Cardiac muscle cell (in vitro differentiated cells and primary cell): ENCODE data around the gene MICB. TPM values are rescaled to one million over a fixed set of nuclear protein-coding genes. Genes with fewer than 3 reads are reported as not detected.
"Not testable (repeated sequence)": the region's sequence is repeated elsewhere in the genome, so short reads cannot be mapped to it uniquely, and the experiment has no call there.

Experiments used
- DNase-seq, 2 donors: peaks; one replicate each; pipeline versions ENCODE4 v3.0.0 to v3.0.0-alpha.2; 2010 to 2017; ENCODE audit warnings: low read depth in 1 of 2, low spot score in 1 of 2
- H3K27ac ChIP-seq: fragments of 200-600 bp; sonication (generic); 2 replicates; pipeline ENCODE4 v1.5.1; 2016
- H3K27me3 ChIP-seq: fragments of 200-600 bp; sonication (generic); 2 replicates; pipeline ENCODE4 v1.6.0; 2016; ENCODE audit warnings: control low read depth
- H3K36me3 ChIP-seq: fragments of 200-600 bp; sonication (generic); 2 replicates; pipeline ENCODE4 v1.5.1; 2016; ENCODE audit warnings: control low read depth
- H3K4me1 ChIP-seq: fragments of 200-600 bp; sonication (generic); 2 replicates; pipeline ENCODE4 v1.8.1; 2017; ENCODE audit warnings: low read depth, mild to moderate bottlenecking, mixed run types
- H3K4me3 ChIP-seq: fragments of 200-600 bp; sonication (generic); 2 replicates; pipeline ENCODE4 v1.5.1; 2016; ENCODE audit warnings: mild to moderate bottlenecking
- H3K9me3 ChIP-seq: fragments of 200-600 bp; sonication (generic); 2 replicates; pipeline ENCODE4 v1.5.1; 2017; ENCODE audit warnings: low read depth, mild to moderate bottlenecking, control low read depth
- CTCF ChIP-seq: IDR thresholded peaks from 2 replicates; pipeline ENCODE4 v1.5.1; 2012; ENCODE audit warnings: low read depth, mild to moderate bottlenecking, low read length
- polyA plus RNA-seq: library from polyadenylated mRNA; unstranded; fragments of >200 nt; fragmentation: Nextera tagmentation; extraction: Ambion mirVana; gene quantifications from 2 replicates; pipeline ENCODE4 v1.2.1, GENCODE V29; 2016
- total RNA-seq: library from RNA; depleted of rRNA; stranded (reverse); fragments of >200 nt; gene quantifications from 2 replicates; pipeline ENCODE4 v1.2.3, GENCODE V29; 2016

Gene MICB
- 2.2 and 3.6 TPM in 2 replicates for total RNA-seq
- polyA plus RNA-seq = 0.64 and 0.99 TPM in 2 replicates

GRCh38 chr6:31497531-31498476 is at the start of gene MICB:
MICB (plus strand) TSS chr6:31498145; CDS start chr6:31498194, 49 bp downstream.
- no peaks in the 10 kb centered on the region for H3K9me3 ChIP-seq
- no peaks in the 10 kb centered on the region for H3K4me1 ChIP-seq
- H3K27me3 ChIP-seq = peaks cover 56% of the 10 kb centered on the region
- peak; percentile 82 to 84 for DNase-seq
- H3K36me3 ChIP-seq = no peaks in the 10 kb centered on the region
- TF ChIP-seq CTCF = no peak
- peak within 1 kb of the TSS; percentile 37 for H3K4me3 ChIP-seq
- H3K27ac ChIP-seq = no peak within 1 kb of the TSS

- no peaks in the 10 kb centered on the region for H3K36me3 ChIP-seq
- no peak for TF ChIP-seq CTCF
- no peaks in the 10 kb centered on the region for H3K4me1 ChIP-seq
- DNase-seq = no peak
- H3K27ac ChIP-seq = no peak overlapping the region
- no peaks in the 10 kb centered on the region for H3K9me3 ChIP-seq
- H3K4me3 ChIP-seq = no peak overlapping the region
- H3K27me3 ChIP-seq = peaks cover 18% of the 10 kb centered on the region
These were observed 47.2 kb upstream of the MICB start for GRCh38 chr6:31450751-31451150.

GRCh38 chr6:31452859-31453258 is 45.1 kb upstream of the MICB start:
- no peak overlapping the region for H3K4me3 ChIP-seq
- TF ChIP-seq CTCF = no peak
- no peak overlapping the region for H3K27ac ChIP-seq
- no peaks in the 10 kb centered on the region for H3K36me3 ChIP-seq
- H3K4me1 ChIP-seq = no peaks in the 10 kb centered on the region
- peaks cover 28% of the 10 kb centered on the region for H3K27me3 ChIP-seq
- DNase-seq = no peak
- H3K9me3 ChIP-seq = no peaks in the 10 kb centered on the region

- peak in 1 of 2 donors; percentile 26 for DNase-seq
- TF ChIP-seq CTCF = no peak
- Histone ChIP-seq H3K4me1 (no peaks in the 10 kb centered on the region), H3K27ac (no peak overlapping the region), H3K27me3 (peaks cover 30% of the 10 kb centered on the region), H3K4me3 (no peak overlapping the region), H3K9me3 (no peaks in the 10 kb centered on the region), H3K36me3 (no peaks in the 10 kb centered on the region)
These were observed 44.7 kb upstream of the MICB start for GRCh38 chr6:31453259-31453658.

- H3K9me3 ChIP-seq, H3K36me3 ChIP-seq, H3K27ac ChIP-seq, H3K4me3 ChIP-seq, DNase-seq, H3K4me1 ChIP-seq: not testable (repeated sequence)
- H3K27me3 ChIP-seq = peaks cover 23% of the 10 kb centered on the region
These were observed 38.1 kb upstream of the MICB start for GRCh38 chr6:31459864-31460263.

GRCh38 chr6:31460361-31461025 is 37.5 kb upstream of the MICB start:
- Histone ChIP-seq H3K36me3 (no peaks in the 10 kb centered on the region), H3K4me3 (no peak overlapping the region), H3K27me3 (peaks cover 25% of the 10 kb centered on the region), H3K4me1 (no peaks in the 10 kb centered on the region), H3K27ac (no peak overlapping the region), H3K9me3 (no peaks in the 10 kb centered on the region)
- no peak for TF ChIP-seq CTCF
- no peak for DNase-seq
